Midbrain (tissue), 1 donor: Measurements from ENCODE around the gene SGSM2.

Experiments used
- DNase-seq: peaks from one replicate; lab custom pipeline; 2025; lab: John Stamatoyannopoulos, UW

SGSM2 gene

GRCh38 chr17:2336215-2336851 lies 968 bp upstream of the SGSM2 start, which contains the start of gene TSR1:
Gene TSR1, minus strand, starts transcription at chr17:2336457. Its CDS starts 30 bp downstream, at chr17:2336427.
- peak; percentile 94 for DNase-seq

GRCh38 chr17:2337544-2338314 lies 428 bp downstream of the SGSM2 start:
- peak; percentile 30 for DNase-seq

GRCh38 chr17:2338315-2338657 lies 985 bp downstream of the SGSM2 start:
- DNase-seq, result no peak

GRCh38 chr17:2343421-2343820 lies 6.1 kb downstream of the SGSM2 start:
- DNase-seq, result no peak

- no peak for DNase-seq
Observed at GRCh38 chr17:2344528-2344927, 7.2 kb downstream of the SGSM2 start.

- DNase-seq, result no peak
Observed at GRCh38 chr17:2346475-2346874, 9.2 kb downstream of the SGSM2 start.

- DNase-seq, result peak; percentile 42
Observed at GRCh38 chr17:2347805-2348685, 10.7 kb downstream of the SGSM2 start.

- no peak for DNase-seq
Observed at GRCh38 chr17:2351269-2351668, 14.0 kb downstream of the SGSM2 start.

GRCh38 chr17:2354311-2354710 lies 17.0 kb downstream of the SGSM2 start:
- no peak for DNase-seq

GRCh38 chr17:2357237-2357636 lies 19.9 kb downstream of the SGSM2 start:
- DNase-seq, result no peak

- no peak for DNase-seq
Observed at GRCh38 chr17:2357931-2358434, 20.7 kb downstream of the SGSM2 start.

GRCh38 chr17:2361010-2361760 lies 23.9 kb downstream of the SGSM2 start:
- no peak for DNase-seq

- DNase-seq, result no peak
Observed at GRCh38 chr17:2362016-2362415, 24.7 kb downstream of the SGSM2 start.

GRCh38 chr17:2362416-2362815 lies 25.1 kb downstream of the SGSM2 start:
- no peak for DNase-seq

GRCh38 chr17:2362881-2363280 lies 25.6 kb downstream of the SGSM2 start:
- DNase-seq, result no peak

GRCh38 chr17:2363318-2363717 lies 26.0 kb downstream of the SGSM2 start:
- DNase-seq, result no peak

- peak; percentile 27 for DNase-seq
Observed at GRCh38 chr17:2363851-2364762, 26.8 kb downstream of the SGSM2 start.

GRCh38 chr17:2364763-2365116 lies 27.4 kb downstream of the SGSM2 start:
- DNase-seq, result no peak

GRCh38 chr17:2365132-2365531 lies 27.8 kb downstream of the SGSM2 start:
- DNase-seq, result no peak

- no peak for DNase-seq
Observed at GRCh38 chr17:2366747-2367494, 29.6 kb downstream of the SGSM2 start.
